IMR-90 (cell line): ENCODE results near the gene DDX19B. TPM values are rescaled to one million over a fixed set of nuclear protein-coding genes. Genes with fewer than 3 reads are reported as not detected.

ENCODE experiments used
- ATAC-seq: fragments of 200-7000 bp; cut with Tn5 transposase; 2 replicates; pipeline ENCODE4 v1.9.1; 2020; ENCODE audit warnings: low read depth, mild to moderate bottlenecking, moderate library complexity
- BruUV-seq: library from RNA; stranded (reverse); fragments of 400-500 nt; replicated peaks from 2 replicates; lab custom pipeline; 2021; lab: Mats Ljungman, UMichigan
- CTCF ChIA-PET: fragments of 300-600 bp; formaldehyde crosslinking; extraction: SDS; loops from one replicate; lab custom pipeline; 2021; ENCODE audit warnings: antibody characterized with exemption; lab: Yijun Ruan, JAX
- POLR2A ChIA-PET: fragments of 300-600 bp; sonication (Branson Sonifier 250); formaldehyde crosslinking; loops from one replicate; lab custom pipeline; 2022; ENCODE audit warnings: antibody characterized with exemption; ENCODE audit not compliant: unreplicated experiment; lab: Charles Lee
- DNase-seq: peaks from one replicate; pipeline ENCODE4 v3.0.0; 2013
- H2AFZ ChIP-seq: replicated peaks from 2 replicates; pipeline ENCODE3; 2013; ENCODE audit warnings: low read length, mild to moderate bottlenecking; ENCODE audit not compliant: poor library complexity
- H2AK5ac ChIP-seq: 2 replicates; pipeline ENCODE4 v1.6.1; 2013; ENCODE audit warnings: low read depth, low read length, inconsistent platforms
- H2AK9ac ChIP-seq: replicated peaks from 2 replicates; pipeline ENCODE3; 2013; ENCODE audit warnings: mild to moderate bottlenecking, low read depth, low read length, moderate library complexity; ENCODE audit not compliant: poor library complexity
- H2BK120ac ChIP-seq: 2 replicates; pipeline ENCODE4 v1.6.1; 2013; ENCODE audit warnings: low read depth, low read length, inconsistent platforms
- H2BK15ac ChIP-seq: 3 replicates; pipeline ENCODE4 v1.6.1; 2013; ENCODE audit warnings: low read depth, low read length, inconsistent platforms
- H2BK20ac ChIP-seq: 2 replicates; pipeline ENCODE4 v1.6.1; 2013; ENCODE audit warnings: low read depth, mild to moderate bottlenecking, inconsistent platforms, low read length, moderate library complexity
- H2BK5ac ChIP-seq: 2 replicates; pipeline ENCODE4 v1.6.1; 2013; ENCODE audit warnings: mild to moderate bottlenecking, low read depth, low read length, inconsistent platforms; ENCODE audit not compliant: poor library complexity, severe bottlenecking
- H3K14ac ChIP-seq: replicated peaks from 2 replicates; pipeline ENCODE4 v1.6.1; 2013; ENCODE audit warnings: low read depth, low read length, inconsistent platforms
- H3K18ac ChIP-seq: 2 replicates; pipeline ENCODE4 v1.6.1; 2013; ENCODE audit warnings: low read depth, low read length, control low read depth
- H3K23ac ChIP-seq: 2 replicates; pipeline ENCODE4 v1.6.1; 2013; ENCODE audit warnings: low read depth, low read length, inconsistent platforms
- H3K27ac ChIP-seq: 2 replicates; pipeline ENCODE4 v1.5.1; 2013; ENCODE audit warnings: mild to moderate bottlenecking, control low read depth, low read length; ENCODE audit not compliant: insufficient read depth
- H3K27me3 ChIP-seq: 2 replicates; pipeline ENCODE4 v1.6.1; 2013; ENCODE audit warnings: low read length; ENCODE audit not compliant: control insufficient read depth, insufficient read depth
- H3K36me3 ChIP-seq: 2 replicates; pipeline ENCODE4 v1.6.1; 2013; ENCODE audit warnings: low read length, mixed read lengths; ENCODE audit not compliant: control insufficient read depth, insufficient read depth
- H3K4ac ChIP-seq: 2 replicates; pipeline ENCODE4 v1.6.1; 2013; ENCODE audit warnings: low read depth, low read length, inconsistent platforms
- H3K4me1 ChIP-seq: 2 replicates; pipeline ENCODE4 v1.6.1; 2013; ENCODE audit warnings: low read length, mixed read lengths; ENCODE audit not compliant: control insufficient read depth, insufficient read depth
- H3K4me2 ChIP-seq: 2 replicates; pipeline ENCODE4 v1.6.1; 2013; ENCODE audit warnings: low read depth, mild to moderate bottlenecking, control low read depth, low read length, moderate library complexity
- H3K4me3 ChIP-seq: 2 replicates; pipeline ENCODE4 v1.5.1; 2013; ENCODE audit warnings: low read depth, mild to moderate bottlenecking, control low read depth, low read length, moderate library complexity; ENCODE audit not compliant: insufficient read depth
- H3K56ac ChIP-seq: 2 replicates; pipeline ENCODE4 v1.6.1; 2013; ENCODE audit warnings: low read length, inconsistent platforms; ENCODE audit not compliant: insufficient read depth; ENCODE audit errors: extremely low read depth
- H3K79me1 ChIP-seq, 2 experiments: 2 replicates each; pipeline ENCODE4 v1.6.1; 2013; ENCODE audit warnings: low read length in 2 of 2, inconsistent platforms in 1 of 2, low read depth in 1 of 2
- H3K9ac ChIP-seq: 2 replicates; pipeline ENCODE4 v1.6.1; 2013; ENCODE audit warnings: low read depth, low read length, control low read depth
- H3K9me1 ChIP-seq: 2 replicates; pipeline ENCODE4 v1.6.1; 2013; ENCODE audit warnings: low read length, inconsistent platforms; ENCODE audit not compliant: insufficient read depth
- H3K9me3 ChIP-seq: 2 replicates; pipeline ENCODE4 v1.6.1; 2013; ENCODE audit warnings: low read length; ENCODE audit not compliant: control insufficient read depth, insufficient read depth
- H4K20me1 ChIP-seq: 2 replicates; pipeline ENCODE4 v1.6.1; 2013; ENCODE audit warnings: low read length, inconsistent platforms; ENCODE audit not compliant: insufficient read depth
- H4K5ac ChIP-seq: 2 replicates; pipeline ENCODE4 v1.6.1; 2013; ENCODE audit warnings: mild to moderate bottlenecking, low read depth, low read length, control low read depth
- H4K8ac ChIP-seq, 2 experiments: 2 replicates each; pipeline ENCODE4 v1.6.1; 2013; ENCODE audit warnings: low read depth in 2 of 2, low read length in 2 of 2, control low read depth in 1 of 2, inconsistent platforms in 1 of 2
- H4K91ac ChIP-seq: 2 replicates; pipeline ENCODE4 v1.6.1; 2013; ENCODE audit warnings: low read depth, low read length, inconsistent platforms; ENCODE audit not compliant: insufficient read depth
- BHLHE40 ChIP-seq: fragments of 150-350 bp; IDR thresholded peaks from 2 replicates; pipeline ENCODE4 v1.6.1; 2016; ENCODE audit warnings: mild to moderate bottlenecking, low read depth, low read length
- CEBPB ChIP-seq: IDR thresholded peaks from 2 replicates; pipeline ENCODE4 v1.6.1; 2012; ENCODE audit warnings: low read depth, low read length, improper control_type of control experiment
- CHD1 ChIP-seq: IDR thresholded peaks from 2 replicates; pipeline ENCODE4 v1.6.1; 2012; ENCODE audit warnings: low read depth, low read length, improper control_type of control experiment
- CTCF ChIP-seq: conservative IDR thresholded peaks from 2 replicates; pipeline ENCODE4 v1.5.1; 2012; ENCODE audit warnings: mild to moderate bottlenecking, low read depth, low read length, improper control_type of control experiment
- ELK1 ChIP-seq: fragments of 150-350 bp; IDR thresholded peaks from 2 replicates; pipeline ENCODE4 v1.6.1; 2016; ENCODE audit warnings: low read depth, mild to moderate bottlenecking, low read length, moderate library complexity, borderline replicate concordance
- FOS ChIP-seq: fragments of 150-350 bp; IDR thresholded peaks from 2 replicates; pipeline ENCODE4 v1.6.1; 2016; ENCODE audit warnings: low read depth, low read length
- MAFK ChIP-seq: IDR thresholded peaks from 2 replicates; pipeline ENCODE4 v1.6.1; 2012; ENCODE audit warnings: low read depth, low read length, improper control_type of control experiment
- MAZ ChIP-seq: IDR thresholded peaks from 2 replicates; pipeline ENCODE4 v1.6.1; 2012; ENCODE audit warnings: low read depth, mild to moderate bottlenecking, low read length, improper control_type of control experiment, moderate library complexity, borderline replicate concordance
- MXI1 ChIP-seq: IDR thresholded peaks from 2 replicates; pipeline ENCODE4 v1.6.1; 2012; ENCODE audit warnings: low read depth, mild to moderate bottlenecking, low read length, moderate library complexity, borderline replicate concordance
- NFE2L2 ChIP-seq: fragments of 150-350 bp; IDR thresholded peaks from 2 replicates; pipeline ENCODE4 v1.6.1; 2016; ENCODE audit warnings: low read depth, mild to moderate bottlenecking, low read length
- POLR2A ChIP-seq: IDR thresholded peaks from 2 replicates; pipeline ENCODE4 v1.6.1; 2012; ENCODE audit warnings: mild to moderate bottlenecking, low read depth, low read length
- RAD21 ChIP-seq: IDR thresholded peaks from 2 replicates; pipeline ENCODE4 v1.6.1; 2012; ENCODE audit warnings: low read length, improper control_type of control experiment
- RCOR1 ChIP-seq: IDR thresholded peaks from 2 replicates; pipeline ENCODE4 v1.6.1; 2012; ENCODE audit warnings: mild to moderate bottlenecking, low read length, improper control_type of control experiment; ENCODE audit not compliant: insufficient replicate concordance
- RFX5 ChIP-seq: IDR thresholded peaks from 2 replicates; pipeline ENCODE4 v1.8.0; 2012; ENCODE audit warnings: low read depth, mild to moderate bottlenecking, low read length, moderate library complexity
- SMC3 ChIP-seq: fragments of 150-350 bp; IDR thresholded peaks from 2 replicates; pipeline ENCODE4 v1.6.1; 2016; ENCODE audit warnings: low read depth, mild to moderate bottlenecking, antibody characterized with exemption, low read length, moderate library complexity
- USF2 ChIP-seq: fragments of 150-350 bp; IDR thresholded peaks from 2 replicates; pipeline ENCODE4 v1.6.1; 2017; ENCODE audit warnings: mild to moderate bottlenecking, antibody characterized with exemption, low read length, low read depth
- WGBS, 2 experiments: methylation state at CpG; one replicate each; pipeline versions ENCODE4 v1.1.5 to v1.1.7; 2013; ENCODE audit warnings: missing lambda C conversion rate in 2 of 2; ENCODE audit not compliant: insufficient read length in 1 of 2; ENCODE audit errors: extremely low coverage in 2 of 2; 5-methylcytosine and 5-hydroxymethylcytosine counted together
- dilution Hi-C: fragments of 300-500 bp; cut with HindIII; formaldehyde crosslinking; loops from one replicate; pipeline ENCODE4 v1.14.3; 2018; ENCODE audit warnings: low sequenced_read_pairs; ENCODE audit not compliant: unreplicated experiment
- in situ Hi-C: fragments of 300-500 bp; cut with MboI; formaldehyde crosslinking; loops from 3 replicates; pipeline ENCODE4 v1.14.3; 2019; ENCODE audit warnings: low sequenced_read_pairs, inconsistent platforms, mixed read lengths
- intact Hi-C: fragments of 100-400 bp; cut with micrococcal nuclease; formaldehyde crosslinking; loops from 2 replicates; pipeline ENCODE4 v1.10.0; 2022
- polyA plus RNA-seq, 3 experiments: library from polyadenylated mRNA; depleted of rRNA; stranded (reverse); fragments of >200 nt; gene quantifications; 2 replicates each; pipeline ENCODE4 v1.2.3, GENCODE V29; 2012; ENCODE audit warnings: low replicate concordance in 1 of 3
- total RNA-seq: library from RNA; depleted of rRNA; stranded (reverse); fragments of >200 nt; gene quantifications from 2 replicates; pipeline ENCODE4 v1.2.3, GENCODE V29; 2012

DDX19B gene
- total and polyA plus RNA-seq, 2 of the 4 experiments (the other 2 are of a cell fraction): 33.3 to 41.0 TPM

GRCh38 chr16:70294385-70295025 lies 4.5 kb upstream of the DDX19B start:
- in situ Hi-C loops: no loop called here
- ATAC-seq (no peak), DNase-seq (no peak)
- Histone ChIP-seq H3K27ac (no peak overlapping the region), H4K20me1 (no peaks in the 10 kb centered on the region), H3K9me1 (0 out of 2 replicates have a peak, but pooled peaks cover 7% of the 10 kb centered on the region), H4K91ac (no peak overlapping the region), H3K4me3 (no peak overlapping the region), H3K4me2 (no peak overlapping the region), H2BK15ac (no peak overlapping the region), H3K14ac (no peak overlapping the region), H2BK120ac (no peak overlapping the region), H3K23ac (no peak overlapping the region), H4K8ac (no peak overlapping the region), H3K9me3 (no peaks in the 10 kb centered on the region), H2BK5ac (no peak overlapping the region), H2AFZ (no peak overlapping the region), H3K18ac (no peak overlapping the region), H2BK20ac (no peak overlapping the region), H3K56ac (no peak overlapping the region), H3K9ac (no peak overlapping the region), H2AK5ac (no peak overlapping the region), H2AK9ac (no peak overlapping the region), H3K27me3 (no peaks in the 10 kb centered on the region), H3K4ac (no peak overlapping the region), H3K36me3 (no peaks in the 10 kb centered on the region), H4K5ac (no peak overlapping the region), H3K4me1 (peaks cover 3% of the 10 kb centered on the region; the same call in 1 of the 2 replicates), H3K79me1 (peaks cover 13 to 26% of the 10 kb centered on the region in 2 experiments)
- no TSS peak for BruUV-seq
- dilution Hi-C loops: no loop called here
- WGBS, 2 experiments: 93% methylated on average over 18 of the region's 28 CpGs; no CpG with 5 or more reads in 1 of the 2 experiments
- intact Hi-C loops: no loop called here
- ChIA-PET POLR2A (no interaction called here), CTCF (no interaction called here)
- TF ChIP-seq NFE2L2 (no peak), ELK1 (no peak), CHD1 (no peak), FOS (no peak), RFX5 (no peak), BHLHE40 (no peak), POLR2A (no peak), RCOR1 (no peak), RAD21 (no peak), CTCF (no peak), SMC3 (no peak), MAFK (no peak), USF2 (no peak), MAZ (no peak), MXI1 (no peak), CEBPB (no peak)
